ENCODE measurements around the gene METTL3.

- no peak for TF ChIP-seq CTCF (IDR thresholded peaks at IDR 0.05)
- no peak for TF ChIP-seq POLR2A (IDR thresholded peaks at IDR 0.05)
These were observed 25.4 kb upstream of the METTL3 start for GRCh38 chr14:21536418-21537089.
